Keratinocyte (primary cell): ENCODE results near the gene TNK1.

Experiments
- EZH2 ChIP-seq: IDR thresholded peaks from one replicate; pipeline ENCODE4 v1.6.1; 2012; ENCODE audit warnings: inconsistent platforms, mild to moderate bottlenecking, low read length, moderate library complexity
- TF ChIP-seq, protein P1 (sequence below), 3 experiments: IDR thresholded peaks in 1 of 3; conservative IDR thresholded peaks in 1 of 3; optimal IDR thresholded peaks in 1 of 3; 2 replicates in 2 of 3; 3 replicates in 1 of 3; pipeline versions ENCODE3 to v1.5.1; 2011; ENCODE audit warnings: low read length in 3 of 3, mild to moderate bottlenecking in 3 of 3, moderate library complexity in 2 of 3, control low read depth in 1 of 3, inconsistent platforms in 1 of 3; ENCODE audit not compliant: insufficient read depth in 2 of 3; ENCODE audit errors: extremely low read depth in 1 of 3

DNA sequence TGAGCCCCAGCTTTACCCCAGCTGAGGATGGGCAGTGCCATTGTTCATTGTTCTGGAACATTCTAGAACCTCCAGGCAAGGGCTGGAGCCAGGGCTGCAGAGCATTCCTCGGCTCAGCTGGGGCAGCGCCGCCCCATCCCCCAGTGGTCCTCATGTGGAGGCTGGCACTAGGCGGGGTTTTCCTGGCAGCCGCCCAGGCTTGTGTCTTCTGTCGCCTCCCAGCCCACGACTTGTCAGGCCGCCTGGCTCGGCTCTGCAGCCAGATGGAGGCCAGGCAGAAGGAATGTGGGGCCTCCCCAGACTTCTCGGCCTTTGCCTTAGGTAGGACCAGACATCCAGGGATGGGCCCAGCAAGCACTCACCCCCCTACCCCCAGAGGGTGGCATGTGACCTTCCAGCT is 25.8 kb upstream of the TNK1 start, which contains the start of gene TMEM95:
- TF ChIP-seq, protein P1, sequence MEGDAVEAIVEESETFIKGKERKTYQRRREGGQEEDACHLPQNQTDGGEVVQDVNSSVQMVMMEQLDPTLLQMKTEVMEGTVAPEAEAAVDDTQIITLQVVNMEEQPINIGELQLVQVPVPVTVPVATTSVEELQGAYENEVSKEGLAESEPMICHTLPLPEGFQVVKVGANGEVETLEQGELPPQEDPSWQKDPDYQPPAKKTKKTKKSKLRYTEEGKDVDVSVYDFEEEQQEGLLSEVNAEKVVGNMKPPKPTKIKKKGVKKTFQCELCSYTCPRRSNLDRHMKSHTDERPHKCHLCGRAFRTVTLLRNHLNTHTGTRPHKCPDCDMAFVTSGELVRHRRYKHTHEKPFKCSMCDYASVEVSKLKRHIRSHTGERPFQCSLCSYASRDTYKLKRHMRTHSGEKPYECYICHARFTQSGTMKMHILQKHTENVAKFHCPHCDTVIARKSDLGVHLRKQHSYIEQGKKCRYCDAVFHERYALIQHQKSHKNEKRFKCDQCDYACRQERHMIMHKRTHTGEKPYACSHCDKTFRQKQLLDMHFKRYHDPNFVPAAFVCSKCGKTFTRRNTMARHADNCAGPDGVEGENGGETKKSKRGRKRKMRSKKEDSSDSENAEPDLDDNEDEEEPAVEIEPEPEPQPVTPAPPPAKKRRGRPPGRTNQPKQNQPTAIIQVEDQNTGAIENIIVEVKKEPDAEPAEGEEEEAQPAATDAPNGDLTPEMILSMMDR (optimal IDR thresholded peaks at IDR 0.05 in 1 of 3, IDR thresholded peaks at IDR 0.05 in 1 of 3, conservative IDR thresholded peaks at IDR 0.05 in 1 of 3; ENCODE audit: extremely low read depth in 1 of 3, insufficient read depth in 2 of 3, low read length in 3 of 3) = no peak
- TF ChIP-seq EZH2 = no peak
